ENCODE measurements around the gene APBB1IP. TPM values are rescaled to one million over a fixed set of nuclear protein-coding genes. Genes with fewer than 3 reads are reported as not detected.
A peak's percentile ranks its signal among the peaks of the same experiment; 100 is the strongest.

APBB1IP gene
- total and polyA plus RNA-seq, 11 donors = 0.81 to 19.6 (median 1.7) TPM

DNA sequence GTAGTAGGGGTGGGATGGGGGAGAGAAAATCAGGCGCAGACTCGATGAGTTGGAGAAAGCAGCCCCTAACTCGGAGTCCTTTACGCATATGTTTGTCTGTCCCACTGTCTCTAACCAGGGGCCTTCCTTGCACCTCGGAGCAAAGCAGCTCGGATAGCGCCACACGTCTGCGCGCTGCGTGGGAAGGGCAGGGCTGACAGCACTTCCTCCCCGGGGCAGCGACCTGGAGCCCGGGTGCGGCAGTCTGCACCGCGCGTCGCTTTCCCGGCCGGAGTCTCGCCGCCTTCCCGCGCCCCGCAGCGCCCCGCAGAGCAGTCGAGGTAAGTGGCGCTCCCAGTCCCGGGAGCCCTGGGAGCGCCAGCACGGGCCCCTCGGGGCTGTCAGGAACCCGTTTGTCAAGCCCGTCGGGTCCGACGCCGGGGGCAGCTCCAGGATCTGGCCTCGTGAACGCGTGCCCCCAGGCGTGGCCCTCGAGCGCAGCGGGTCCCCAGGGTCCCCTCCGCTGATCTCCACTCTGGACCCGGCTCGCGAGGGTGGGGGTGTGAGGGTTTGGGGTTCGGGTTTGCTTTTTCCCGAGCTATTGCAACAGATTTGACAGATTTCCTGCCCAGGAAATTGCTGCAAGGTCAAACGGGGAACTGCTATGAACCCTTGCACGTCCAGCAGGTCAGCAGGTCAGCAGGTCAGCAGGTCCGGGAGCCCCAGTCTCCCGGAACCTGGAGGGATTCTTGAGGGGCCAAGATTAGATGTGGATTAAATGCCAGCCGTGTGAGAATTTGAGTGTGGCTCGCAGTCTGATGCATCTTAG, 597 bp downstream of the APBB1IP start:
- intact Hi-C loops (cut with DNase I) = no loop called here
- peak overlapping the region in 11 of 12 donors; percentile 14 to 97 (median 42) for H3K27ac ChIP-seq
- 2 to 6% (median 4%) methylated on average over 31 to 59 of the region's 59 CpGs for WGBS, 4 donors
- DNase-seq = peak; percentile 6 to 76 (median 31)
- peak overlapping the region; percentile 14 to 72 (median 48) for H3K4me3 ChIP-seq
- no peaks in the 10 kb centered on the region for H3K9me3 ChIP-seq
- peak; percentile 61 to 73 (median 66) for ATAC-seq
- H3K36me3 ChIP-seq = no peaks in the 10 kb centered on the region
- peaks cover 0 to 41% (median 14%) of the 10 kb centered on the region in 9 donors for H3K27me3 ChIP-seq
- peaks cover 0 to 45% (median 0%) of the 10 kb centered on the region in 12 donors for H3K4me1 ChIP-seq
- TF ChIP-seq POLR2A (IDR thresholded peaks at IDR 0.05) = no peak
- TF ChIP-seq, protein P1, sequence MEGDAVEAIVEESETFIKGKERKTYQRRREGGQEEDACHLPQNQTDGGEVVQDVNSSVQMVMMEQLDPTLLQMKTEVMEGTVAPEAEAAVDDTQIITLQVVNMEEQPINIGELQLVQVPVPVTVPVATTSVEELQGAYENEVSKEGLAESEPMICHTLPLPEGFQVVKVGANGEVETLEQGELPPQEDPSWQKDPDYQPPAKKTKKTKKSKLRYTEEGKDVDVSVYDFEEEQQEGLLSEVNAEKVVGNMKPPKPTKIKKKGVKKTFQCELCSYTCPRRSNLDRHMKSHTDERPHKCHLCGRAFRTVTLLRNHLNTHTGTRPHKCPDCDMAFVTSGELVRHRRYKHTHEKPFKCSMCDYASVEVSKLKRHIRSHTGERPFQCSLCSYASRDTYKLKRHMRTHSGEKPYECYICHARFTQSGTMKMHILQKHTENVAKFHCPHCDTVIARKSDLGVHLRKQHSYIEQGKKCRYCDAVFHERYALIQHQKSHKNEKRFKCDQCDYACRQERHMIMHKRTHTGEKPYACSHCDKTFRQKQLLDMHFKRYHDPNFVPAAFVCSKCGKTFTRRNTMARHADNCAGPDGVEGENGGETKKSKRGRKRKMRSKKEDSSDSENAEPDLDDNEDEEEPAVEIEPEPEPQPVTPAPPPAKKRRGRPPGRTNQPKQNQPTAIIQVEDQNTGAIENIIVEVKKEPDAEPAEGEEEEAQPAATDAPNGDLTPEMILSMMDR (IDR thresholded peaks at IDR 0.05) = no peak

DNA sequence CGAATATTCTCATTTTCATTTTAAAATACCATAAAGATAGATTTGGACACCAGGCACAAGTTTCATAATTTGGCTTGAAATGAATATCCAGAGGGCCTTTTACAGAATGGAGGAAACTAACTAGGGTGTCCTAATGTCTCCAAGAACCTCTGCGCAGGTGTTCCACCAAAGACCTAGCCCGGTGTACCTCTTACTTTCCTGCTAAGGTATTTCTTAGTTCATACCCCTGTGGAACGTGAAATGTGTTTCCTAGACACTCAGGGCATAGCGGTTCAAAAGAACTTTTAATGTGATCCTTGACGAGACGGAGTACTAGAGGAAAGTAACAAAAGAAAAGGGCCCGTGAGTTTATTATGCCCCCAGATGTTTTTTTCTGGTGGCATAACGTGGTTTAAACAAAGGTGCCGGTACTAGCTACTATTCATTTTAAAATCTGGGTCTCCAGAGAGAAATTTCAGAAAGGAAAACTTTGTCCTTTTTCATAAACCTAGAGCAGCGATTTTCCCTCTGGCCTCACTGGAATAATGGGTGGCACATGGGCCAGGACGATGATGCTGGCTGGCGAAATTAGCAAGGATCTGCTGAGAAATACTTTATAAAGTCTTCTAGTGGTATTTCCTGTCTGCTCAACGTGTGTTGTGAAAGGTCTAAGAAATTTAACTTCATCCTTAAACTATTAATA, 1.4 kb downstream of the APBB1IP start:
- H3K27ac ChIP-seq = peak overlapping the region in 2 of 12 donors; percentile 48 to 97
- H3K4me1 ChIP-seq = peaks cover 0 to 48% (median 0%) of the 10 kb centered on the region in 12 donors
- TF ChIP-seq, protein P1 (IDR thresholded peaks at IDR 0.05) = no peak
- TF ChIP-seq POLR2A (IDR thresholded peaks at IDR 0.05) = no peak
- intact Hi-C loops (cut with DNase I) = no loop called here
- ATAC-seq = no peak
- DNase-seq = no peak
- 68 to 72% (median 72%) methylated on average over 14 of the region's 14 CpGs for WGBS, 4 donors
- no peaks in the 10 kb centered on the region for H3K9me3 ChIP-seq
- H3K4me3 ChIP-seq = peak overlapping the region in 9 of 12 donors; percentile 40 to 72 (median 51)
- H3K27me3 ChIP-seq = peaks cover 0 to 40% (median 14%) of the 10 kb centered on the region in 9 donors
- no peaks in the 10 kb centered on the region for H3K36me3 ChIP-seq

DNA sequence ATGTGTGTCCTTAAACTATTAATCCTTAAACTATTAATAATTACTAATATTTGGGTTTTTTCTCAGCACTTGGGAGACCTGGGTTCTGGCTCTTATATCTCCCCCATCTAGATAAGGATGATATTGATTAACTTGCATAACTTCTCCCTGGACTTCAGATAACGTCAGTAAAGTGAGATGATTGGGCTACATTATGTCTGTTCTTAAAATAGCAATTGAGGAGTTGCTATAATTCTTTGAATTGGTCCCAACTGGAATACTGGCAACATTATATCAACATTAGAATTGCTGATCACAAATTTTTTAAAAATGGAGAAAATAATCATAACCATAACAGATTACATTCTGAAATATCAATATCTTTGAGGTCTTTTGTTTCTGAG, 1.9 kb downstream of the APBB1IP start:
- H3K36me3 ChIP-seq = no peaks in the 10 kb centered on the region
- H3K27ac ChIP-seq = peak overlapping the region in 1 of 12 donors; percentile 97
- no peaks in the 10 kb centered on the region for H3K9me3 ChIP-seq
- H3K4me1 ChIP-seq = peaks cover 0 to 48% (median 0%) of the 10 kb centered on the region in 12 donors
- ATAC-seq (no peak), DNase-seq (no peak)
- intact Hi-C loops (cut with DNase I) = no loop called here
- 21 to 47% (median 27%) methylated on average over 1 of the region's 1 CpG for WGBS, 4 donors
- TF ChIP-seq, protein P1 (IDR thresholded peaks at IDR 0.05) = no peak
- no peak for TF ChIP-seq POLR2A (IDR thresholded peaks at IDR 0.05)
- peak overlapping the region in 5 of 12 donors; percentile 49 to 72 (median 53) for H3K4me3 ChIP-seq
- H3K27me3 ChIP-seq = peaks cover 0 to 37% (median 14%) of the 10 kb centered on the region in 9 donors

Measured in heart left ventricle (tissue), 16 donors.